ENCODE data around the gene BBS1. TPM values are rescaled to one million over a fixed set of nuclear protein-coding genes. Genes with fewer than 3 reads are reported as not detected.
A peak's percentile ranks its signal among the peaks of the same experiment; 100 is the strongest.
"Not testable (repeated sequence)": the region's sequence is repeated elsewhere in the genome, so short reads cannot be mapped to it uniquely, and the experiment has no call there.

BBS1 gene
- total and polyA plus RNA-seq, 4 donors, result 39.8 to 77.1 (median 55.6) TPM

- WGBS (ENCODE audit: insufficient coverage), result 90% methylated on average over 2 of the region's 6 CpGs
- no peaks in the 10 kb centered on the region for H3K27me3 ChIP-seq (ENCODE audit: control insufficient read depth, insufficient read depth, low read length)
- peaks cover 80% of the 10 kb centered on the region for H3K36me3 ChIP-seq (ENCODE audit: control insufficient read depth, insufficient read depth, low read length)
- DNase-seq (ENCODE audit: low read depth in 4 of 6, low spot score in 6 of 6), result no peak
- no peaks in the 10 kb centered on the region for H3K9me3 ChIP-seq (ENCODE audit: control insufficient read depth, insufficient read depth, low read length)
- H3K27ac ChIP-seq (ENCODE audit: low read depth, low read length), result no peak overlapping the region
- H3K4me1 ChIP-seq (ENCODE audit: control insufficient read depth, insufficient read depth, low read length), result no peaks in the 10 kb centered on the region
- no peak overlapping the region for H3K4me3 ChIP-seq (ENCODE audit: low read depth, low read length)
These were observed 22.3 kb downstream of the BBS1 start for GRCh38 chr11:66532784-66533183.

GRCh38 chr11:66539170-66539869, 28.9 kb downstream of the BBS1 start:
- H3K36me3 ChIP-seq (ENCODE audit: control insufficient read depth, insufficient read depth, low read length), result peaks cover 79% of the 10 kb centered on the region
- no peak overlapping the region for H3K27ac ChIP-seq (ENCODE audit: low read depth, low read length)
- H3K4me3 ChIP-seq (ENCODE audit: low read depth, low read length), result no peak overlapping the region
- no peak for DNase-seq (ENCODE audit: low read depth in 4 of 6, low spot score in 6 of 6)
- no peaks in the 10 kb centered on the region for H3K27me3 ChIP-seq (ENCODE audit: control insufficient read depth, insufficient read depth, low read length)
- WGBS (ENCODE audit: insufficient coverage), result 70% methylated on average over 11 of the region's 16 CpGs
- no peaks in the 10 kb centered on the region for H3K9me3 ChIP-seq (ENCODE audit: control insufficient read depth, insufficient read depth, low read length)
- H3K4me1 ChIP-seq (ENCODE audit: control insufficient read depth, insufficient read depth, low read length), result peaks cover 14% of the 10 kb centered on the region

- H3K4me3 ChIP-seq (ENCODE audit: low read depth, low read length), result no peak overlapping the region
- no peaks in the 10 kb centered on the region for H3K9me3 ChIP-seq (ENCODE audit: control insufficient read depth, insufficient read depth, low read length)
- peaks cover 75% of the 10 kb centered on the region for H3K36me3 ChIP-seq (ENCODE audit: control insufficient read depth, insufficient read depth, low read length)
- H3K27ac ChIP-seq (ENCODE audit: low read depth, low read length), result no peak overlapping the region
- H3K27me3 ChIP-seq (ENCODE audit: control insufficient read depth, insufficient read depth, low read length), result no peaks in the 10 kb centered on the region
- no peak for DNase-seq (ENCODE audit: low read depth in 4 of 6, low spot score in 6 of 6)
- 84% methylated on average over 10 of the region's 10 CpGs for WGBS (ENCODE audit: insufficient coverage)
- peaks cover 15% of the 10 kb centered on the region for H3K4me1 ChIP-seq (ENCODE audit: control insufficient read depth, insufficient read depth, low read length)
These were observed 29.4 kb downstream of the BBS1 start for GRCh38 chr11:66539870-66540213.

DNA sequence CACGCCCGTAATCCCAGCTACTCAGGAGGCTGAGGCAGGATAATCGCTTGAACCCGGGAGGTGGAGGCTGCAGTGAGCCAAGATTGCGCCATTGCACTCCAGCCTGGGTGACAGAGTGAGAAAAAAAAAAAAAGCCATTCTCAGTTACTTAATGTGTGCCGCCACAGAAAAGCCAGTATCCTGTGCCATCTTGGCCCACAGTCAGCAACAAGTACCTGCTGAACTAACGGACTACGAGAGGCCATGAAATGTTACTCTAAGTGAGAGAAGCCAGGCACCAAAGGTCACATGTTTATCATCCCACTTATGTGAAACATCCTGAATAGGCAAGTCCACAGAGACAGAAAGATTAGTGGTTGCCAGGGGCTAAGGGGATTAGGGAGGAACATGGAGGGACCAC, 30.2 kb downstream of the BBS1 start:
- Histone ChIP-seq H3K36me3 (ENCODE audit: control insufficient read depth, insufficient read depth, low read length) (peaks cover 69% of the 10 kb centered on the region), H3K4me1 (ENCODE audit: control insufficient read depth, insufficient read depth, low read length) (peaks cover 22% of the 10 kb centered on the region)
- WGBS (ENCODE audit: insufficient coverage), result 92% methylated on average over 3 of the region's 8 CpGs
- not testable (repeated sequence) for H3K4me3 ChIP-seq (ENCODE audit: low read depth, low read length); H3K27ac ChIP-seq (ENCODE audit: low read depth, low read length); H3K27me3 ChIP-seq (ENCODE audit: control insufficient read depth, insufficient read depth, low read length); H3K9me3 ChIP-seq (ENCODE audit: control insufficient read depth, insufficient read depth, low read length); DNase-seq (ENCODE audit: low read depth in 4 of 6, low spot score in 6 of 6)

GRCh38 chr11:66541892-66542291, 31.5 kb downstream of the BBS1 start:
- Histone ChIP-seq H3K27me3 (ENCODE audit: control insufficient read depth, insufficient read depth, low read length) (peaks cover 2% of the 10 kb centered on the region), H3K4me1 (ENCODE audit: control insufficient read depth, insufficient read depth, low read length) (peaks cover 31% of the 10 kb centered on the region), H3K36me3 (ENCODE audit: control insufficient read depth, insufficient read depth, low read length) (peaks cover 59% of the 10 kb centered on the region), H3K9me3 (ENCODE audit: control insufficient read depth, insufficient read depth, low read length) (no peaks in the 10 kb centered on the region), H3K4me3 (ENCODE audit: low read depth, low read length) (no peak overlapping the region), H3K27ac (ENCODE audit: low read depth, low read length) (no peak overlapping the region)
- no peak for DNase-seq (ENCODE audit: low read depth in 4 of 6, low spot score in 6 of 6)
- 90% methylated on average over 4 of the region's 4 CpGs for WGBS (ENCODE audit: insufficient coverage)

DNA sequence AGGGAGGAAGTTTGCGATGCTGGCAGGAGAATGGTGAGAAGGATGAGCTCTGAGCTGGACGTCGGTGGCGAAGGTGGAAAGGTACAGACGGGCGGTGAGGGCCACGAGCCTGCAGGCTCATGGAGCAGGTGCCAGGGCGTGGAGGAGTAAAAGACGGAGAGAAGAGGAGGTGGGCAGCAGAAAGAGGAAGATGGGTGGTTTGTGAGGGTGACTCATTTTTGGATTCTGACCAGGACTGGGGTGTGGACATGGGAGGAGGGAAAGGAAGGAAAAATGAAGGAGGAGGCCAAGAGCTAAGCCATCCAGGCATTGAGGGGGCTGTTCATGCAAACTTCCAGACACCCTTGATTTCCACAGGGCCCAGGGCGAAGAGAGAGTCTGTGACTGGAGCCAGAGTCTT, 31.9 kb downstream of the BBS1 start:
- WGBS (ENCODE audit: insufficient coverage), result 95% methylated on average over 9 of the region's 10 CpGs
- H3K9me3 ChIP-seq (ENCODE audit: control insufficient read depth, insufficient read depth, low read length), result no peaks in the 10 kb centered on the region
- no peak overlapping the region for H3K27ac ChIP-seq (ENCODE audit: low read depth, low read length)
- DNase-seq (ENCODE audit: low read depth in 4 of 6, low spot score in 6 of 6), result no peak
- no peak overlapping the region for H3K4me3 ChIP-seq (ENCODE audit: low read depth, low read length)
- H3K36me3 ChIP-seq (ENCODE audit: control insufficient read depth, insufficient read depth, low read length), result peaks cover 54% of the 10 kb centered on the region
- H3K27me3 ChIP-seq (ENCODE audit: control insufficient read depth, insufficient read depth, low read length), result peaks cover 2% of the 10 kb centered on the region
- peaks cover 34% of the 10 kb centered on the region for H3K4me1 ChIP-seq (ENCODE audit: control insufficient read depth, insufficient read depth, low read length)

DNA sequence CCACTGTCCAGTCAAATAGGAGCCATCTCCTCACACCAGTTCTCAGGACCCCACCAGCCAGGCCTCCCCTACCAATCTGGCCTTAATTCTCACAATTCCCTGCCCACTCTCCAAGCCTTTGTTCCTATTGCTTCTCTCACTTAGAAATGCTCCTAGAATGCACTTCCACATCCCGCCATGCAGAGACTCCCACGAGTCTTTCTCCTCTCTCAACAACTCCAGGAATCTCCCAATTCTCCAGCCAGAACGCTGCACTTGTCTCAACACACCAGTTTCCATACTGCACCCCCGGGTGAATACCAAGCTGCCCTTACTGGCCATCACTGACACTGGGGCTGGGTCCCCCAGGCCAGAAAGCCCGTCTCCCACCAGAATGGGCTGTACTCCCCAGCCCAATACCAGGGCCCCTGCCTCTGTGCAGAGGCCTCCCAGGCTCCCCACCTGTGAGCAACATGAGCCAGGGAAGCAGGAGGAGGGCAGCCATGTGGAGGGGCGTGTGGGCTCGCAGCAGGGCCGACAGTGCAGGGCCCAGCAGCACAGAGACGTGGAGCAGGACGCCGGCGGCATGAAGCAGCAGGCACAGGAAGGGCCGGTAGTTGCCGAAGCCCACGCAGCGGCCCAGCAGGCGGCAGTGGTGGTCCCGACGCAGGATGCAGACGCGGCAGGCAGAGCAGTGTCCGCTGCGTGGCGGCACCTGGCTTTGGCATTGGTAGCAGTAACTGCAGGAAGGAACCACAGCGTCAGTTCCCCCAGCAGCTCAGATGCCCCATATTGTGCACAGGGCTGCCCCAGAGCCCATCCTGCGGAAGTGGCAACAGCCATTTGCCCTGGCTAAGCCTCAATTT, 33.0 kb downstream of the BBS1 start:
- H3K4me3 ChIP-seq (ENCODE audit: low read depth, low read length), result peak overlapping the region; percentile 12
- H3K9me3 ChIP-seq (ENCODE audit: control insufficient read depth, insufficient read depth, low read length), result no peaks in the 10 kb centered on the region
- H3K4me1 ChIP-seq (ENCODE audit: control insufficient read depth, insufficient read depth, low read length), result peaks cover 37% of the 10 kb centered on the region
- H3K27me3 ChIP-seq (ENCODE audit: control insufficient read depth, insufficient read depth, low read length), result peaks cover 2% of the 10 kb centered on the region
- peak in 4 of 6 donors; percentile 45 to 87 (median 62) for DNase-seq (ENCODE audit: low read depth in 4 of 6, low spot score in 6 of 6)
- peak overlapping the region; percentile 57 for H3K27ac ChIP-seq (ENCODE audit: low read depth, low read length)
- peaks cover 44% of the 10 kb centered on the region for H3K36me3 ChIP-seq (ENCODE audit: control insufficient read depth, insufficient read depth, low read length)
- WGBS (ENCODE audit: insufficient coverage), result 17% methylated on average over 26 of the region's 26 CpGs

DNA sequence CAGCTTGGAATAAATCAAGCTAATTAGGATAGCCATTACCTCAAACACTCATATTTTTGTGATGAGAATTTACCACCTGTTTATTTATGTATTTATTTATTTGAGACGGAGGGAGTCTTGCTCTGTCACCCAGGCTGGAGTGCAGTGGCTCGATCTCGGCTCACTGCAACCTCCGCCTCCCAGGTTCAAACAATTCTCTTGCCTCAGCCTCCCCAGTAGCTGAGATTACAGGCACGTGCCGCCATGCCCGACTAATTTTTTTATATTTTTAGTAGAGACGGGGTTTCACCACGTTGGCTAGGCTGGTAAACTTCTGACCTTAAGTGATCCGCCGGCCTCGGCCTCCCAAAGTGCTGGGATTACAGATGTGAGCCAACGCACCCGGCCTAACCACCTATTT, 34.5 kb downstream of the BBS1 start:
- WGBS (ENCODE audit: insufficient coverage), result 88% methylated on average over 8 of the region's 14 CpGs
- not testable (repeated sequence) for H3K27ac ChIP-seq (ENCODE audit: low read depth, low read length); DNase-seq (ENCODE audit: low read depth in 4 of 6, low spot score in 6 of 6); H3K9me3 ChIP-seq (ENCODE audit: control insufficient read depth, insufficient read depth, low read length); H3K27me3 ChIP-seq (ENCODE audit: control insufficient read depth, insufficient read depth, low read length); H3K4me3 ChIP-seq (ENCODE audit: low read depth, low read length)
- Histone ChIP-seq H3K4me1 (ENCODE audit: control insufficient read depth, insufficient read depth, low read length) (peaks cover 37% of the 10 kb centered on the region), H3K36me3 (ENCODE audit: control insufficient read depth, insufficient read depth, low read length) (peaks cover 29% of the 10 kb centered on the region)

- 0% methylated on average over 71 of the region's 71 CpGs for WGBS (ENCODE audit: insufficient coverage)
- peaks cover 37% of the 10 kb centered on the region for H3K4me1 ChIP-seq (ENCODE audit: control insufficient read depth, insufficient read depth, low read length)
- H3K4me3 ChIP-seq (ENCODE audit: low read depth, low read length), result peak within 1 kb of the TSS; percentile 56
These were observed 35.4 kb downstream of the BBS1 start, which contains the start of gene ZDHHC24 for GRCh38 chr11:66545701-66546367. Gene ZDHHC24, minus strand, starts transcription at chr11:66546048. Its CDS starts 45 bp downstream, at chr11:66546003.

More at GRCh38 chr11:66545701-66546367, 35.4 kb downstream of the BBS1 start, which contains the start of gene ZDHHC24:
- Histone ChIP-seq H3K9me3 (ENCODE audit: control insufficient read depth, insufficient read depth, low read length) (no peaks in the 10 kb centered on the region), H3K27me3 (ENCODE audit: control insufficient read depth, insufficient read depth, low read length) (peaks cover 4% of the 10 kb centered on the region), H3K36me3 (ENCODE audit: control insufficient read depth, insufficient read depth, low read length) (peaks cover 28% of the 10 kb centered on the region), H3K27ac (ENCODE audit: low read depth, low read length) (peak within 1 kb of the TSS; percentile 33)
- DNase-seq (ENCODE audit: low read depth in 4 of 6, low spot score in 6 of 6), result peak; percentile 74 to 97 (median 89)
